ENCODE measurements around the gene MRPL11.
"Not testable (repeated sequence)": the region's sequence is repeated elsewhere in the genome, so short reads cannot be mapped to it uniquely, and the experiment has no call there.

MRPL11 gene

GRCh38 chr11:66443602-66444001 is 5.0 kb upstream of the MRPL11 start:
- peak; percentile 84 for DNase-seq (ENCODE audit: low read depth)
- no peak overlapping the region for H3K4me3 ChIP-seq (ENCODE audit: low read depth, low read length)
- TF ChIP-seq CTCF (conservative IDR thresholded peaks at IDR 0.05; ENCODE audit: low read depth, low read length), result no peak

GRCh38 chr11:66440940-66441282 is 2.3 kb upstream of the MRPL11 start:
- not testable (repeated sequence) for H3K4me3 ChIP-seq (ENCODE audit: low read depth, low read length); DNase-seq (ENCODE audit: low read depth)

- not testable (repeated sequence) for H3K4me3 ChIP-seq (ENCODE audit: low read depth, low read length); DNase-seq (ENCODE audit: low read depth)
Observed at GRCh38 chr11:66440101-66440939, 1.7 kb upstream of the MRPL11 start.

- DNase-seq (ENCODE audit: low read depth), result no peak
- H3K4me3 ChIP-seq (ENCODE audit: low read depth, low read length), result peak overlapping the region; percentile 91
- TF ChIP-seq CTCF (conservative IDR thresholded peaks at IDR 0.05; ENCODE audit: low read depth, low read length), result no peak
Observed at GRCh38 chr11:66437979-66438503, 607 bp downstream of the MRPL11 start.

GRCh38 chr11:66432597-66432996 is 6.1 kb downstream of the MRPL11 start:
- DNase-seq (ENCODE audit: low read depth), result no peak
- no peak overlapping the region for H3K4me3 ChIP-seq (ENCODE audit: low read depth, low read length)
- no peak for TF ChIP-seq CTCF (conservative IDR thresholded peaks at IDR 0.05; ENCODE audit: low read depth, low read length)

GRCh38 chr11:66431871-66432329 is 6.7 kb downstream of the MRPL11 start:
- H3K4me3 ChIP-seq (ENCODE audit: low read depth, low read length); DNase-seq (ENCODE audit: low read depth): not testable (repeated sequence)

- H3K4me3 ChIP-seq (ENCODE audit: low read depth, low read length); DNase-seq (ENCODE audit: low read depth): not testable (repeated sequence)
Observed at GRCh38 chr11:66431287-66431686, 7.4 kb downstream of the MRPL11 start.

- TF ChIP-seq CTCF (conservative IDR thresholded peaks at IDR 0.05; ENCODE audit: low read depth, low read length), result peak; percentile 92
- H3K4me3 ChIP-seq (ENCODE audit: low read depth, low read length), result no peak overlapping the region
- DNase-seq (ENCODE audit: low read depth), result peak; percentile 83
Observed at GRCh38 chr11:66429983-66430602, 8.6 kb downstream of the MRPL11 start.

GRCh38 chr11:66428933-66429332 is 9.7 kb downstream of the MRPL11 start:
- no peak for DNase-seq (ENCODE audit: low read depth)
- TF ChIP-seq CTCF (conservative IDR thresholded peaks at IDR 0.05; ENCODE audit: low read depth, low read length), result no peak
- H3K4me3 ChIP-seq (ENCODE audit: low read depth, low read length), result no peak overlapping the region
